GM18499 (cell line): ENCODE measurements around the gene GOLGA5.
A peak's percentile ranks its signal among the peaks of the same experiment; 100 is the strongest.
"Not testable (repeated sequence)": the region's sequence is repeated elsewhere in the genome, so short reads cannot be mapped to it uniquely, and the experiment has no call there.

Experiments
- ATAC-seq: cut with Tn5 transposase; IDR thresholded peaks from one replicate; pipeline ENCODE4 v1.9.1; 2021; ENCODE audit warnings: moderate number of reproducible peaks; ENCODE audit not compliant: insufficient read depth, unreplicated experiment

Gene GOLGA5

GRCh38 chr14:92775292-92775691, 18.8 kb upstream of the GOLGA5 start:
- peak; percentile 94 for ATAC-seq

GRCh38 chr14:92778868-92779565, 15.1 kb upstream of the GOLGA5 start:
- ATAC-seq = not testable (repeated sequence)

- no peak for ATAC-seq
These were observed 13.5 kb upstream of the GOLGA5 start for GRCh38 chr14:92780444-92781232.

GRCh38 chr14:92781350-92781749, 12.8 kb upstream of the GOLGA5 start:
- ATAC-seq = no peak

GRCh38 chr14:92783813-92784431, 10.2 kb upstream of the GOLGA5 start:
- ATAC-seq = no peak

GRCh38 chr14:92785667-92786426, 8.3 kb upstream of the GOLGA5 start:
- no peak for ATAC-seq

GRCh38 chr14:92786427-92786756, 7.7 kb upstream of the GOLGA5 start:
- no peak for ATAC-seq

GRCh38 chr14:92787554-92787953, 6.6 kb upstream of the GOLGA5 start:
- no peak for ATAC-seq

GRCh38 chr14:92789457-92790089, 4.5 kb upstream of the GOLGA5 start:
- no peak for ATAC-seq

GRCh38 chr14:92792885-92793284, 1.2 kb upstream of the GOLGA5 start:
- ATAC-seq = no peak

- ATAC-seq = no peak
These were observed 439 bp downstream of the GOLGA5 start for GRCh38 chr14:92794547-92794941.

- no peak for ATAC-seq
These were observed 856 bp downstream of the GOLGA5 start for GRCh38 chr14:92794961-92795360.

- ATAC-seq = no peak
These were observed 4.0 kb downstream of the GOLGA5 start for GRCh38 chr14:92797935-92798653.

- no peak for ATAC-seq
These were observed 4.7 kb downstream of the GOLGA5 start for GRCh38 chr14:92798811-92799210.

GRCh38 chr14:92800012-92800411, 5.9 kb downstream of the GOLGA5 start:
- ATAC-seq = no peak

- ATAC-seq = no peak
These were observed 6.4 kb downstream of the GOLGA5 start for GRCh38 chr14:92800525-92800924.

GRCh38 chr14:92801917-92802316, 7.8 kb downstream of the GOLGA5 start:
- ATAC-seq = no peak

GRCh38 chr14:92802678-92803077, 8.6 kb downstream of the GOLGA5 start:
- no peak for ATAC-seq

- no peak for ATAC-seq
These were observed 19.1 kb downstream of the GOLGA5 start for GRCh38 chr14:92813201-92813600.
